ENCODE measurements around the gene POLR2B.
"Not testable (repeated sequence)": the region's sequence is repeated elsewhere in the genome, so short reads cannot be mapped to it uniquely, and the experiment has no call there.

POLR2B gene

DNA sequence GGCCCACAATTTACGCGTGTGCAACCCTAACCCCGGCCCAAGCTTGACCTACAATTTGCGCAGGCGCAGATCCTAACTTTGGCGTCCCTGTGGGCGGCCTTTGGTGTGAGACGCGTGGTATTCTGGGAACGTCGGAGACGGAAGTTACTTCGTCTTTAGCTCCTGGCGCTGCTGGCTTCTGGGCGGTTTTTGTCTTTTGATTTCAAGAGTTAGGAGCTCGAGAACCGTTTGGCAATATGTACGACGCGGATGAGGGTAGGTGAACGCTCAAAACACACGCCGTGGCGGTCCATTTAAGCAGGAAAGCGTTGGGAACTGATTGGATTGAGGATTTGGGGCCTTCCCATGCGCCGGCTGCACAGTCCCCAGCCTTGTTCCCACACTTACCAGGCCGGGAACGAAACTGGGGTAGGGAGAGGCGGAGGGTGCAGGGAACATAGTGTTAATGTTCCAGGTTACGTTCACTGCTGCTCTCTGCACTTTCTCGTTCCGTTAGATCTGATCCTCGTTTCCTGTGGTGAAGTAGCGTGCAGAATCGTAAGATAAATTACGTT is at the start of gene POLR2B:
POLR2B (plus strand) TSS at position 147 of the 554 bp plus-strand sequence; CDS start at position 237, 90 bp downstream.
- Histone ChIP-seq H3K9me3 (ENCODE audit: control insufficient read depth, low read depth, low read length) (no peaks in the 10 kb centered on the region), H3K27ac (ENCODE audit: low read length) (peak within 1 kb of the TSS; percentile 76), H3K9ac (ENCODE audit: low read length) (peak within 1 kb of the TSS; percentile 90), H3K4me3 (ENCODE audit: low read length) (peak within 1 kb of the TSS; percentile 97), H3K4me1 (ENCODE audit: control insufficient read depth, low read depth, low read length) (no peaks in the 10 kb centered on the region), H3K36me3 (ENCODE audit: control insufficient read depth, low read depth, low read length) (peaks cover under 1% of the 10 kb centered on the region), H3K27me3 (ENCODE audit: control insufficient read depth, insufficient read depth, low read length) (no peaks in the 10 kb centered on the region)

DNA sequence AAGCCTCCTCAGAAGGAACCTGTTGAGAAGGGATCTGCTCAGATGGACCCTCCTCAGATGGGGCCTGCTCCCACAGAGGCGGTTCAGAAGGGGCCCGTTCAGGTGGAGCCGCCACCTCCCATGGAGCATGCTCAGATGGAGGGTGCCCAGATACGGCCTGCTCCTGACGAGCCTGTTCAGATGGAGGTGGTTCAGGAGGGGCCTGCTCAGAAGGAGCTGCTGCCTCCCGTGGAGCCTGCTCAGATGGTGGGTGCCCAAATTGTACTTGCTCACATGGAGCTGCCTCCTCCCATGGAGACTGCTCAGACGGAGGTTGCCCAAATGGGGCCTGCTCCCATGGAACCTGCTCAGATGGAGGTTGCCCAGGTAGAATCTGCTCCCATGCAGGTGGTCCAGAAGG is 48.1 kb upstream of the POLR2B start:
- H3K4me1 ChIP-seq (ENCODE audit: control insufficient read depth, low read depth, low read length): no peaks in the 10 kb centered on the region
- no peaks in the 10 kb centered on the region for H3K9me3 ChIP-seq (ENCODE audit: control insufficient read depth, low read depth, low read length)
- H3K9ac ChIP-seq (ENCODE audit: low read length): no peak overlapping the region
- no peak overlapping the region for H3K4me3 ChIP-seq (ENCODE audit: low read length)
- H3K27ac ChIP-seq (ENCODE audit: low read length): no peak overlapping the region
- peaks cover 45% of the 10 kb centered on the region for H3K36me3 ChIP-seq (ENCODE audit: control insufficient read depth, low read depth, low read length)
- H3K27me3 ChIP-seq (ENCODE audit: control insufficient read depth, insufficient read depth, low read length): no peaks in the 10 kb centered on the region

DNA sequence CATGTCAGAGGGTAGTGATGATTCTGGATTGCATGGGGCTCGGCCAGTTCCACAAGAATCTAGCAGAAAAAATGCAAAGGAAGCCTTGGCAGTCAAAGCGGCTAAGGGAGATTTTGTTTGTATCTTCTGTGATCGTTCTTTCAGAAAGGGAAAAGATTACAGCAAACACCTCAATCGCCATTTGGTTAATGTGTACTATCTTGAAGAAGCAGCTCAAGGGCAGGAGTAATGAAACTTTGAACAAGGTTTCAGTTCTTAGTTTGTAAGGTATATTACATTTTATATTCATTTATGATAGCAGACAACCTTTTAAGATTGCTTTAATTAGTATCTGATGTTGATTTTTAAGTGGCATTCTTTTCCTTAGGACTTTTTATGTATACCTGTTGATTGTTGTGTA is 46.8 kb upstream of the POLR2B start:
- no peak overlapping the region for H3K4me3 ChIP-seq (ENCODE audit: low read length)
- H3K27me3 ChIP-seq (ENCODE audit: control insufficient read depth, insufficient read depth, low read length): no peaks in the 10 kb centered on the region
- no peak overlapping the region for H3K9ac ChIP-seq (ENCODE audit: low read length)
- H3K27ac ChIP-seq (ENCODE audit: low read length): no peak overlapping the region
- H3K4me1 ChIP-seq (ENCODE audit: control insufficient read depth, low read depth, low read length): no peaks in the 10 kb centered on the region
- peaks cover 45% of the 10 kb centered on the region for H3K36me3 ChIP-seq (ENCODE audit: control insufficient read depth, low read depth, low read length)
- no peaks in the 10 kb centered on the region for H3K9me3 ChIP-seq (ENCODE audit: control insufficient read depth, low read depth, low read length)

DNA sequence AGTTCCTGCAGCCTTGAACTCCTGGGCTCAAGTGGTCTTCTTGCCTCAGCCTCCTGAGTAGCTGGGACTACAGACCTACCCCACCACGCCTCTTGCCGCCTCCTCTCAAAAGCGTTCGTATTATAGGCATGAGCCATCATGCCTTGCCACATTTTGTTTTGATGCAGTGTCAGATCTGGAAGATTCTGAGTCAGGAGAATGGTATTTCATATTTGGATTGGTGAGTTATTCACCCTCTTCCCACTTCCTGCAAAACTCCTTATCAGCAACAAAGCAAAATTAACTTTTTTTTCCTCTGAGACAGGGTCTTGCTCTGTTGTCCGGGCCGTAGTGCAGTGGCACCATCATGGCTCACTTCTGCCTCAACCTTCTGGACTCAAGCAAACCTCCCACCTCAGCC is 41.4 kb upstream of the POLR2B start:
- no peak overlapping the region for H3K27ac ChIP-seq (ENCODE audit: low read length)

DNA sequence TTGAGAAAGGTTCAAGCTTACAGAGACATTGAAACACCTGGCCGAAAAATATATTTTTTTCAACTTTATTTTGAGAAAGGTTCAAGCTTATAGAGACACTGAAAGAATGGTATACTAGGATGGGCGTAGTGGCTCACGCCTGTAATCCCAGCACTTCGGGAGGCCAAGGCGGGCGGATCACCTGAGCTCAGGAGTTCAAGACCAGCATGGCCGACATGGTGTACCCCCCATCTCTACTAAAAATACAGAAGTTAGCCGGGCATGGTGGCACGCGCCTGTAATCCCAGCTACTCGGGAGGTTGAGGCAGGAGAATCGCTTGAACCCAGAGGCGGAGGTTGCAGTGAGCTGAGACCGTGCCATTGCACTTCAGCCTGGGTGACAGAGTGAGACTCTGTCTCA is 38.9 kb upstream of the POLR2B start:
- H3K4me3 ChIP-seq (ENCODE audit: low read length); H3K9me3 ChIP-seq (ENCODE audit: control insufficient read depth, low read depth, low read length); H3K9ac ChIP-seq (ENCODE audit: low read length); H3K36me3 ChIP-seq (ENCODE audit: control insufficient read depth, low read depth, low read length); H3K27me3 ChIP-seq (ENCODE audit: control insufficient read depth, insufficient read depth, low read length); H3K4me1 ChIP-seq (ENCODE audit: control insufficient read depth, low read depth, low read length); H3K27ac ChIP-seq (ENCODE audit: low read length): not testable (repeated sequence)

More for the DNA sequence above, 41.4 kb upstream of the POLR2B start:
- Histone ChIP-seq H3K4me1 (ENCODE audit: control insufficient read depth, low read depth, low read length) (no peaks in the 10 kb centered on the region), H3K4me3 (ENCODE audit: low read length) (no peak overlapping the region), H3K9ac (ENCODE audit: low read length) (no peak overlapping the region), H3K9me3 (ENCODE audit: control insufficient read depth, low read depth, low read length) (no peaks in the 10 kb centered on the region), H3K27me3 (ENCODE audit: control insufficient read depth, insufficient read depth, low read length) (no peaks in the 10 kb centered on the region), H3K36me3 (ENCODE audit: control insufficient read depth, low read depth, low read length) (peaks cover 14% of the 10 kb centered on the region)

DNA sequence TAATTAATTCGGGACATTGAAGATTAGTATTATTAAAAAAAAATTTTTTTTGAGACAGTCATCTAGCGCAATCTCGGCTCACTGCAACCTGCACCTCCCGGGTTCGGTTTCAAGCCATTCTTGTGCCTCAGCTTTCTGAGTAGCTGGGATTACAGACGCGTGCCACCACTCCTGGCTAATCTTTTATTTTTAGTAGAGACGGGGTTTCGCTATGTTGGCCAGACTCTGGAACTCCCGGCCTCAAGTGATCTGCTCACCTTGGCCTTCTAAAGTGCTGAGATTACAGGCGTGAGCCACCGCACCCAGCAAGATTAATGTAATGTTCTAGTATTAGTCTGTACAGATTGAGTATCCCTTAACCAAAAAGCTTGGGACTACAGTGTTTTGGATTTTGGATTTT is 38.3 kb upstream of the POLR2B start:
- no peaks in the 10 kb centered on the region for H3K27me3 ChIP-seq (ENCODE audit: control insufficient read depth, insufficient read depth, low read length)
- H3K4me3 ChIP-seq (ENCODE audit: low read length): no peak overlapping the region
- no peaks in the 10 kb centered on the region for H3K36me3 ChIP-seq (ENCODE audit: control insufficient read depth, low read depth, low read length)
- no peak overlapping the region for H3K27ac ChIP-seq (ENCODE audit: low read length)
- H3K4me1 ChIP-seq (ENCODE audit: control insufficient read depth, low read depth, low read length): no peaks in the 10 kb centered on the region
- no peak overlapping the region for H3K9ac ChIP-seq (ENCODE audit: low read length)
- H3K9me3 ChIP-seq (ENCODE audit: control insufficient read depth, low read depth, low read length): no peaks in the 10 kb centered on the region

DNA sequence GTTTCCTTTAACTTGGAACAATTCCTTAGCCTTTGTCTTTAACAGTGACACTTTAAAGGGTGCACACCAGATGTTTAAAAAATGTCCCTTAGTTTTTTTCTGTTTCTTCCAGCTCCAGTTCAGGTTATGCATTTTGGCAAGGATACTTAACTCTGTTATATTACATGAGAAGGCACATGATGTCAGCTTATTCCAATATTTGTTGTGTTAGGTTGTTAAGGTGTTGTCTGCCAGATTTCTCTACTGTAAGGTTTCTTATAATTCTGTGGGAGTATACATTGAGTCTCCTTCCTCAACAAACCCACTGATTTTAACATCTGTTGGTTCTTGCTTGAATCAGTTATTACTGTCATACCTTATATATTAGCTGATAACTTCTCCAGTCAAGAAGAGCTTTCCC is 37.7 kb upstream of the POLR2B start:
- Histone ChIP-seq H3K4me1 (ENCODE audit: control insufficient read depth, low read depth, low read length) (no peaks in the 10 kb centered on the region), H3K4me3 (ENCODE audit: low read length) (no peak overlapping the region), H3K27me3 (ENCODE audit: control insufficient read depth, insufficient read depth, low read length) (no peaks in the 10 kb centered on the region), H3K9me3 (ENCODE audit: control insufficient read depth, low read depth, low read length) (no peaks in the 10 kb centered on the region), H3K36me3 (ENCODE audit: control insufficient read depth, low read depth, low read length) (no peaks in the 10 kb centered on the region), H3K9ac (ENCODE audit: low read length) (no peak overlapping the region), H3K27ac (ENCODE audit: low read length) (no peak overlapping the region)

DNA sequence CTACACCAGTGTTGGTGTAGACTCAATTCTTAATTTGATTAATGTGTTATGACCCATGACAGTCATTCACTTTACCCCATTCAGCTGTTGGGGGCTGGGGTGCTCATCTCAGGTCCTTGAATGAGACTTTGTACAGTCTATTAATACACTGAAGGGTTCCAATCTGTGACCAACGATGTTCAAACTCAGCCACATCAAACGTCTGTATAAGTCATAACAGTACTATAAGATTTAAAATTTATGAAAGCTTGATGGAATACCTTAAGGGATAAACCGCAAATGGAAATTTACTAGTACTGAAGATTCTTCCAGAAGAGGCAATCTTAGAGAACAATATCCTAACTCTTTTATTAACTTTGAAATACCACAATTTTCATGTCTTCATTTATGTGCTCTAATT is 37.3 kb upstream of the POLR2B start:
- Histone ChIP-seq H3K9me3 (ENCODE audit: control insufficient read depth, low read depth, low read length) (no peaks in the 10 kb centered on the region), H3K9ac (ENCODE audit: low read length) (no peak overlapping the region), H3K27me3 (ENCODE audit: control insufficient read depth, insufficient read depth, low read length) (no peaks in the 10 kb centered on the region), H3K4me3 (ENCODE audit: low read length) (no peak overlapping the region), H3K4me1 (ENCODE audit: control insufficient read depth, low read depth, low read length) (no peaks in the 10 kb centered on the region), H3K27ac (ENCODE audit: low read length) (no peak overlapping the region), H3K36me3 (ENCODE audit: control insufficient read depth, low read depth, low read length) (no peaks in the 10 kb centered on the region)

DNA sequence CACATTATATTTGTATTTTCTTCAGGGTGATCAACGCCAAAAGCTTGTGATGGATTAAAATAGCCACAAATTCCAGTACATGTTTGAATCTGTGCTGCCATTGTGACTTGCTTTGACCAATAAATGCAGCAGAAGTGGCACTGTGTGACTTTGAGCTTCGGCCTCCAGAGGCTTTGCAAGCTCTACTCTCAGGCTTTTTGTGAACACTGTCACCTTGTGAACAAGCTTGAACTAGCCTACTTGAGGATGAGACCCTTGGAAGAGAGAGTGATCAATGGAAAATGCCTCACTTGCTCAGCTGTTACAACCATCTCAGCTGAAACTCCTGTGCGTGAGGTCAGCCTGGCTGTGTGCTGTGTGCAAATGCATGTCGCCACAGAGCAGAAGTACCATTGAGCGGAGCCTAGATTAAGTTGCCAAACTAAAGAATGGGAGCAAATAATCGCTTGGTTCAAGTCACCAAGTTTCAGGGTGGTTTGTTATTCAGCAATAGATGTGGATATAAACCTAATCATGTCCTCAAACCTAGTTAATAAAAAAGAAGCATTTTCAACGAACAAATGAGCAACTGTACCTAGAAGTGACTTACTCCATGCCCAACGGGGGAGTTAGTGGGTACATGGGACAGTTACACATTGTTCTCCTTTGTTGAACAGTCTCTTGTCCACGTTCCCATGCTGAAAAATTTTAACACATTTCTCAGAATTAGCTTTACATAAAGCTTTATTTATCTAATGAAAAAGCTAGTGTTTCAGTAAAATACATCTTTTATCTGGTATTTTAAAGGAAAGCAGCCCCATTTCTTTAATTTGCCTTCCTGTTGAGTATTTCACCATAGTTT is 24.8 kb upstream of the POLR2B start:
- no peaks in the 10 kb centered on the region for H3K9me3 ChIP-seq (ENCODE audit: control insufficient read depth, low read depth, low read length)

DNA sequence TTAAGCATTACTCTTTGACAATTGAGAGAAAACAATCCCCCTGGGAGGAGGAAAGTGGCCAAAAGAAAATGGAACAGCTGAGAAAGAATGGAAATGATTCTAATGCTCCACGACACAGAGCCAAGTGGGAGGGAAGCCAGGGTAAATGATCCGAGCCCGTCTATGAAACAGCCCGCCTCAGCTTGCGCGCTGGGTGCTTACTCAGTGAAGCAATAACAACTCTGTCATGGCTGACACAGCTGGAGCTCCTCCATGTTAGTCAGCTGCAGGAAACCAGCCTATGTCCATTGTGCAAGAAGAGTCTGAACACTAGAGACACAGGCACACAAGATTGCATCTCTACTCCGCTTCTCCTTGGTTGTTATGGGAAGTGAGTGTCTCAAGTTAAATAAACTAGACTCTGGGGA is 20.6 kb upstream of the POLR2B start:
- Histone ChIP-seq H3K36me3 (ENCODE audit: control insufficient read depth, low read depth, low read length) (peaks cover 10% of the 10 kb centered on the region), H3K9me3 (ENCODE audit: control insufficient read depth, low read depth, low read length) (no peaks in the 10 kb centered on the region), H3K9ac (ENCODE audit: low read length) (no peak overlapping the region), H3K4me3 (ENCODE audit: low read length) (no peak overlapping the region), H3K27ac (ENCODE audit: low read length) (no peak overlapping the region), H3K4me1 (ENCODE audit: control insufficient read depth, low read depth, low read length) (no peaks in the 10 kb centered on the region), H3K27me3 (ENCODE audit: control insufficient read depth, insufficient read depth, low read length) (no peaks in the 10 kb centered on the region)

More for the DNA sequence above, 24.8 kb upstream of the POLR2B start:
- Histone ChIP-seq H3K36me3 (ENCODE audit: control insufficient read depth, low read depth, low read length) (no peaks in the 10 kb centered on the region), H3K4me3 (ENCODE audit: low read length) (no peak overlapping the region), H3K4me1 (ENCODE audit: control insufficient read depth, low read depth, low read length) (no peaks in the 10 kb centered on the region), H3K27ac (ENCODE audit: low read length) (no peak overlapping the region), H3K27me3 (ENCODE audit: control insufficient read depth, insufficient read depth, low read length) (no peaks in the 10 kb centered on the region), H3K9ac (ENCODE audit: low read length) (no peak overlapping the region)

DNA sequence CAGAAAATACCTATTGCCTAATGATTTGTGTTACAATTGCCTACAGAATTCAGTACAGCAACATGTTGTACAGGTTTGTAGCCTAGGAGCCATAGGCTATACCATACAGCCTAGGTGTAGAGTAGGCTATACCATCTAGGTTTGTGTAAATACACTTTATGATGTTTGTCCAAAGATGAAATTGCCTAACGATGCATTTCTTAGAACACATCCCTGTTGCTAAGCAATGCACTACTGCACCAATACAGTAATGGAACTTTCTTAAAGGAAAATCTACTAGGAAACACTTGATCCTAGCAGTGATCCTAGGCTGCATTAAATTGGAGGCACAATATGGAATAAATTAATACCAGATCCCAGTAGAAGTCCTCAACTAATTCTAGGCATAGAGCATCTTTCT is 19.6 kb upstream of the POLR2B start:
- Histone ChIP-seq H3K36me3 (ENCODE audit: control insufficient read depth, low read depth, low read length) (peaks cover 18% of the 10 kb centered on the region), H3K9ac (ENCODE audit: low read length) (no peak overlapping the region), H3K9me3 (ENCODE audit: control insufficient read depth, low read depth, low read length) (no peaks in the 10 kb centered on the region), H3K4me1 (ENCODE audit: control insufficient read depth, low read depth, low read length) (no peaks in the 10 kb centered on the region), H3K4me3 (ENCODE audit: low read length) (no peak overlapping the region), H3K27ac (ENCODE audit: low read length) (no peak overlapping the region), H3K27me3 (ENCODE audit: control insufficient read depth, insufficient read depth, low read length) (no peaks in the 10 kb centered on the region)

DNA sequence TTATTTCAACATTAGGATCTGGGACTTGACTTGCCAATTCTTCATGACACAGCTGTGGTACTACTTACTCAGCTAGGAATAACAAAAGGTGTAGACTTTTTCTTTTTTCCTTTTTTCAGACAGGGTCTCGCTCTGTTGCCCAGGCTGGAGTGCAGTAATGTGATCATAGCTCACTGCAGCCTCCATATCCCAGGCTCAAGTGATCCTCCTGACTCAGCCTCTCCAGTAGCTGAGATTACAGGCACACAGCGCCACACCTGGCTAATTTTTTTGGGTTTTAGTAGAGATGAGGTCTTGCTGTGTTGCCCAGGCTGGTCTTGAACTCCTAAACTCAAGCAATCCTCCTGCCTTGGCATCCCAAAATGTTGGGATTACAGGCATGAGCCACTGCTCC is 17.6 kb upstream of the POLR2B start:
- Histone ChIP-seq H3K36me3 (ENCODE audit: control insufficient read depth, low read depth, low read length) (peaks cover 32% of the 10 kb centered on the region), H3K27me3 (ENCODE audit: control insufficient read depth, insufficient read depth, low read length) (no peaks in the 10 kb centered on the region), H3K9me3 (ENCODE audit: control insufficient read depth, low read depth, low read length) (no peaks in the 10 kb centered on the region), H3K4me3 (ENCODE audit: low read length) (no peak overlapping the region), H3K27ac (ENCODE audit: low read length) (no peak overlapping the region), H3K9ac (ENCODE audit: low read length) (no peak overlapping the region), H3K4me1 (ENCODE audit: control insufficient read depth, low read depth, low read length) (no peaks in the 10 kb centered on the region)
